HG03097 (cell line): Measurements from ENCODE around the gene SH3GL1.
A peak's percentile ranks its signal among the peaks of the same experiment; 100 is the strongest.

Experiments used
- ATAC-seq: cut with Tn5 transposase; IDR thresholded peaks from one replicate; pipeline ENCODE4 v1.9.1; 2021; ENCODE audit not compliant: unreplicated experiment, low FRiP score

SH3GL1 gene

GRCh38 chr19:4402171-4403004, 2.0 kb upstream of the SH3GL1 start, which contains the start of gene CHAF1A:
Gene CHAF1A, plus strand, starts transcription at chr19:4402640. Its CDS starts 123 bp downstream, at chr19:4402763.
- peak; percentile 74 for ATAC-seq

- no peak for ATAC-seq
Measured at GRCh38 chr19:4401769-4402170, 1.4 kb upstream of the SH3GL1 start.

DNA sequence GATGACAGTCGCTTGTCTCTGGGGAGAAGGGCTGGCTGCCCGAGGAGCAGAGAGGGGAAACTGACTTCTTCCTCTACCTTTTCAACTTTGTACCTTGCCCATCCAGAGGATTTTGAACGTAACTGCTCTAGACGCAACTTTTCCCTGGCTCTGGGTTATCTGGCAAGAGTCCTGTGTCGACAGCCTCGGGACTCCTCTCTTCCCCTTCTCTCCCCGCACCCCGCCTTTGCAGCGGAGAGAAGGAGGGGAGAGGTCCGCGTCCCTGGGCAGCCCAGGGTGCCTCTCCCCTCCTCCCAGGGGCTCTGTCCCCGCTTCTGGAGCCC, 574 bp downstream of the SH3GL1 start:
- no peak for ATAC-seq

GRCh38 chr19:4396949-4397783, 3.2 kb downstream of the SH3GL1 start:
- no peak for ATAC-seq

GRCh38 chr19:4393947-4394590, 6.3 kb downstream of the SH3GL1 start:
- ATAC-seq = no peak

- ATAC-seq = no peak
Measured at GRCh38 chr19:4391701-4392483, 8.5 kb downstream of the SH3GL1 start.

DNA sequence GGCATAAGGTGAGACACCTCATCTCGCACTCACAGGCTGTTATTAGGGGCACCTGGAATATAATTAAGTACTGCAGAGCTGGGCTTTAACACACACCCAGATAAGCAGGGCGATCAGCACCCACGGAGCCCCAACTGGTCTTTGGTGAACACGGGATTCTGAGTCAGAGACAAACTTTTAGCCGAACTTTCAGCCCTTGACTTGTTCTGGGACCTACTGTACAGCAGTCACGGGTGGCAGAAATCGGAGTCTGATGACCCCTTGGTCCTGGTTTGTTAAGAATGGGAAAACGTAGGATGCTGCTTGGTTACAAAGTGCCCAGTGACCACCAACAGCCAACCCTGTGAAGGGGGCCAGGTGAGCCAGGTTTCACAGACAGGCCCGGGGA, 9.0 kb downstream of the SH3GL1 start:
- no peak for ATAC-seq

DNA sequence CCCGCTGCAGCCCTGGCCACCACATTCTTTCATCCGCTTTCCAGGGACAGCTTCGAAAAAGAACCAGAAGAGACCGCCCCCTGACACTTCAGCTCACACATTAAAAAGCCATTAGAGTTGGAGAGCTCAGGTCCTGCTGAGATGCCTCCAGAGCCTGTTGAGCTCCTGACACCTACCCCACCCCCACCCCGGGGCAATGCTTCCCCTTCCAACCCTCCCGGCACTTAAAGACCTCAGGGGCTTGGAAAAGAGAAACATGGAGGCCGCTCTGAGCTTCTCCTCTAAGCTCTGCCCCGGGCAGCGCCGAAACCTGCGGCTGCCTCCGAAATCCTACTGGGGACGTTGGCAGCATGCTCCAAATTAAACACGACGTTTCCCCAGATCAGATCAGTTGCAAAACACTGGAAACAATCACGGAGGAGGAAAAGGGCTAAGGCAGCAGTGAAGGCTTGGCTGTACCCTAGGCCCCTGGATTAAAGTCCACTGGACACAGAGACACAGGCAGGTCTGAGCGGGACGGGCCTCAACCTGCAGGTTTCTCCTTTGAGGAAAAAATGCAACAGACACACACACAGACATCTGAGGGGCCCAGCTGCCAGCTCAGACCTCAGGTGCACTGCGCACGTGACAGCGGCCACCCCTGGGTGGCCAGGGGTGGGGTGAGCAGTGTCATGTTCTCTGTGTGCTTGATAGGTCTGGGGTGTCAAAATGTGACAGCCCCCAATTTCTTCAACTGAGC, 9.6 kb downstream of the SH3GL1 start:
- no peak for ATAC-seq

DNA sequence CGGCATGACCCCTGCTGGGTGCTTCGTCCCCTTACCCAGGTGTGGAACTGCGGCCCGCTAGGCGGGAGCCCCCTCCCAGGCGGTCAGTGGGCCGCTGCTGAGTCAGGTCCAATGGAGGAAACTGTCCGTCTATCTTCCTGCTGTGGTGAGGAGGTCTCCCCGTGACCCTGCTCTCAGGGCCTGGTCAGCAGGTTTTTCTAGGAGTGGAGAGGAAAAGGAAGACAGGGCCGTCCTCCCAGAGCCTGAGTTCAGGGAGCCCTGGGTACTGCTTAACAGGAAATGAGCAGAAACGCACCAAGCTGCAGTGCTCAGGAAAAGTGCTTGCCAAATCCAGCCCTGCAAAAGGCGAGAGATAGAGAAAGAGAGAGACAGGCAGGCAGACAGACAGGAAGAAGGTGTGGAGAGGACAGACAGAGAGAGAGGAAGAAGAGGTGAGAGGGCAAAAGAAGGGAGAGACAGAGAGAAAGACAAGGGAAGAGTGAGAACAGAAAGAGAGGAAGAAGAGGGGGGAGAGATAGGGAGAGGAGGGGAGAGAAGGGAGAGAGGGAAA, 10.3 kb downstream of the SH3GL1 start:
- no peak for ATAC-seq

DNA sequence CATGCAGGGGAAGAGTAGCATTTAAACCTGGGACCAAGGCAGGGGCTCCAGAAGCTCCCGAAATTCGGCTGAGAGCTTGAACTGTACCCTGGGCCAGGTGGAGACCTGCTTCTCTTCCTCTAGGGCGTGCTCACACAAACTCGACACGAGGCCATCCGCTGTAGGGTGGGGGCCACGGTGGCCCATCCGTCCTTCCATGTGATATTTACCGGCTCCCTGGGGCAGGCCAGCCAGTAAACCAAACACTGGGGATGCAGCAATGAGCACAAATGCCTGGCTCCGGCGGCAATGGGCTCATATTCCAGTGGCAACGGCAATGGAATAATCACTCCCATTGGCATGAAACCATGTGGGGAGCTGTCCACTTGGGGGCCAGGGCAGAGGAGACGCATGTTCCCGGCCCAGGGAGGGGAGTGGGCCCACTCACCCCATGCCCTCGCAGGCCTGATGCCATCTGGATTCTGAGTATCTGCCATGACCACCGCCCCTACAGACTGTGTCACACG, 10.8 kb downstream of the SH3GL1 start:
- no peak for ATAC-seq

GRCh38 chr19:4389064-4389375, 11.3 kb downstream of the SH3GL1 start:
- ATAC-seq = no peak

GRCh38 chr19:4388337-4389063, 11.8 kb downstream of the SH3GL1 start:
- ATAC-seq = no peak

- ATAC-seq = no peak
Measured at GRCh38 chr19:4386041-4386782, 14.1 kb downstream of the SH3GL1 start.

- no peak for ATAC-seq
Measured at GRCh38 chr19:4385291-4386040, 14.9 kb downstream of the SH3GL1 start.

- ATAC-seq = no peak
Measured at GRCh38 chr19:4380254-4380727, 20.1 kb downstream of the SH3GL1 start.

- no peak for ATAC-seq
Measured at GRCh38 chr19:4379383-4380253, 20.7 kb downstream of the SH3GL1 start.
